ENCODE data around the gene CCDC61. TPM values are rescaled to one million over a fixed set of nuclear protein-coding genes. Genes with fewer than 3 reads are reported as not detected.

Gene CCDC61
- total RNA-seq, 3 donors from 2014 or later (not counting 1 experiment from before 2014, with no cell fraction given) = 10.6 to 16.9 (median 14.6) TPM

DNA sequence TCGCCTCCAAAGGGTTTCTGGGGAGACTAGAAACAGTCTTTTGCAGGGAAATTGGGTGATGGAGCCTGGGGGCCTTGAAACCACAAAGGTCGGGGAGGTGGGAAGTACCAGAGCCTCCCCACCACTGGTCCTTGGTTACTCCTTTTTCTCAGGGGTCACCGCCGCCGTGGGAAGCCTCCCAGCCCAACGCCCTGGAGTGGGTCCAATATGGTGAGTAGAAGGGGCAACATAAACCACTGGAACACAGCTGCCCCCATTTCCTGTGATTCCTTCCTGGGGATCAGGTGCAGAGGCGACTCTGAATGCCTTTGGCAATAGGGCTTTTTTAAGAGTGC lies 21.8 kb downstream of the CCDC61 start:
- Mint-ChIP-seq H3K27ac (no peak overlapping the region), H3K4me1 (peaks cover 12 to 24% of the 10 kb centered on the region in 2 donors), H3K4me3 (peak overlapping the region; percentile 96), H3K27me3 (ENCODE audit: low read depth in 2 of 2) (peaks cover 0 to 9% of the 10 kb centered on the region in 2 donors), H3K36me3 (no peaks in the 10 kb centered on the region), H3K9me3 (no peaks in the 10 kb centered on the region)
- no peak for DNase-seq
- H3K4me3 ChIP-seq (ENCODE audit: low read length) = no peak overlapping the region
- peaks cover 24% of the 10 kb centered on the region for H3K4me1 ChIP-seq (ENCODE audit: control insufficient read depth, insufficient read depth, low read length)
- peak in 1 of 3 donors; percentile 1 for ATAC-seq
- H3K27me3 ChIP-seq (ENCODE audit: control insufficient read depth, insufficient read depth, low read length) = peaks cover 5% of the 10 kb centered on the region
- TF ChIP-seq, protein P1, sequence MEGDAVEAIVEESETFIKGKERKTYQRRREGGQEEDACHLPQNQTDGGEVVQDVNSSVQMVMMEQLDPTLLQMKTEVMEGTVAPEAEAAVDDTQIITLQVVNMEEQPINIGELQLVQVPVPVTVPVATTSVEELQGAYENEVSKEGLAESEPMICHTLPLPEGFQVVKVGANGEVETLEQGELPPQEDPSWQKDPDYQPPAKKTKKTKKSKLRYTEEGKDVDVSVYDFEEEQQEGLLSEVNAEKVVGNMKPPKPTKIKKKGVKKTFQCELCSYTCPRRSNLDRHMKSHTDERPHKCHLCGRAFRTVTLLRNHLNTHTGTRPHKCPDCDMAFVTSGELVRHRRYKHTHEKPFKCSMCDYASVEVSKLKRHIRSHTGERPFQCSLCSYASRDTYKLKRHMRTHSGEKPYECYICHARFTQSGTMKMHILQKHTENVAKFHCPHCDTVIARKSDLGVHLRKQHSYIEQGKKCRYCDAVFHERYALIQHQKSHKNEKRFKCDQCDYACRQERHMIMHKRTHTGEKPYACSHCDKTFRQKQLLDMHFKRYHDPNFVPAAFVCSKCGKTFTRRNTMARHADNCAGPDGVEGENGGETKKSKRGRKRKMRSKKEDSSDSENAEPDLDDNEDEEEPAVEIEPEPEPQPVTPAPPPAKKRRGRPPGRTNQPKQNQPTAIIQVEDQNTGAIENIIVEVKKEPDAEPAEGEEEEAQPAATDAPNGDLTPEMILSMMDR (IDR thresholded peaks at IDR 0.05) = peak; percentile 51
- WGBS (ENCODE audit: insufficient coverage) = 47% methylated on average over 7 of the region's 7 CpGs
- intact Hi-C loops (cut with micrococcal nuclease) = loop anchor here (5.0 to 10.0 kb wide), 2 partner anchors 200 to 242 kb away; partner anchors contain the start of gene RSPH6A
- H3K9me3 ChIP-seq (ENCODE audit: control insufficient read depth, insufficient read depth, low read length) = no peaks in the 10 kb centered on the region
- no peaks in the 10 kb centered on the region for H3K36me3 ChIP-seq (ENCODE audit: control insufficient read depth, insufficient read depth, low read length)
- H3K27ac ChIP-seq (ENCODE audit: low read length) = no peak overlapping the region

DNA sequence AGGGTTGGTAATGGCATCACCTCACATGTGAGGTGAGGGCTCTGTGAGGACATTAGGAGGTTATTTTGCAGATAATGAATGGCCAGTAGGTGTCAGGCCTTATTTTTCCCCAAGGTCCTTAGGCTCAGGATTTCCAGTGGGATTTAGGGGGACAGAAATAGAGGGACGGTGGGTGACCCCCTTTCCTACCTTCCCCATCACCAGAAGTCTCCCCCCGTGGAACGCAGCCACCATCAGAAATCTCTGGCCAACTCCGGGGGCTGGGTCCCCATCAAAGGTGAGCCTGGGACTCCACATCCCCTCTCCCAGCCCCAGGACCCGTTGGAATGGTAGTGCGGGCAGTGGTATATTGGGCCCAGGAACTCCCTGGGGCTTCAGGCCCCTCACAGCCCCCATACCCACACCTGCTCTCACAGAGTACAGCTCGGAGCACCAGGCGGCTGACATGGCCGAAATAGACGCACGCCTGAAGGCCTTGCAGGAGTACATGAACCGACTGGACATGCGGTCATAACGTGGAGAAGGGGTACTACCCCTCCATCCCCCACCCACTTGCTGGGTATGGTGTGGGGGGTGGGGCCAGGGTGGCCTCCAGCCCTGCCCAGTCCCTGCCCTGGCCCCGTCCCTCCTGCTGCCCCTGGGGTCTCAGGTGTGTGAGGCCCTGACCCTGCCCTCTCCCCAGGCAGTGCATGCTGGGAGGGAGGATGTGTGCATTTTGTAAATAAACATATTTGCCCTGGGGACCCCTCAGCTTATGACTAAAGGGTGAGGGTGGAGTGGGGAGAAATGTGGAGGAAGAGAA lies 22.8 kb downstream of the CCDC61 start:
- H3K27me3 ChIP-seq (ENCODE audit: control insufficient read depth, insufficient read depth, low read length) = peaks cover 9% of the 10 kb centered on the region
- no peaks in the 10 kb centered on the region for H3K9me3 ChIP-seq (ENCODE audit: control insufficient read depth, insufficient read depth, low read length)
- Mint-ChIP-seq H3K27ac (no peak overlapping the region), H3K9me3 (no peaks in the 10 kb centered on the region), H3K27me3 (ENCODE audit: low read depth in 2 of 2) (peaks cover 0 to 9% of the 10 kb centered on the region in 2 donors), H3K4me3 (no peak overlapping the region), H3K36me3 (no peaks in the 10 kb centered on the region), H3K4me1 (peaks cover 12 to 24% of the 10 kb centered on the region in 2 donors)
- H3K36me3 ChIP-seq (ENCODE audit: control insufficient read depth, insufficient read depth, low read length) = no peaks in the 10 kb centered on the region
- WGBS (ENCODE audit: insufficient coverage) = 96% methylated on average over 12 of the region's 15 CpGs
- H3K4me3 ChIP-seq (ENCODE audit: low read length) = no peak overlapping the region
- ATAC-seq = no peak
- H3K27ac ChIP-seq (ENCODE audit: low read length) = no peak overlapping the region
- TF ChIP-seq, protein P1 (IDR thresholded peaks at IDR 0.05) = no peak
- peaks cover 24% of the 10 kb centered on the region for H3K4me1 ChIP-seq (ENCODE audit: control insufficient read depth, insufficient read depth, low read length)
- no peak for DNase-seq
- intact Hi-C loops (cut with micrococcal nuclease) = loop anchor here (5.0 to 10.0 kb wide), 2 partner anchors 201 to 243 kb away; partner anchors contain the start of gene RSPH6A

DNA sequence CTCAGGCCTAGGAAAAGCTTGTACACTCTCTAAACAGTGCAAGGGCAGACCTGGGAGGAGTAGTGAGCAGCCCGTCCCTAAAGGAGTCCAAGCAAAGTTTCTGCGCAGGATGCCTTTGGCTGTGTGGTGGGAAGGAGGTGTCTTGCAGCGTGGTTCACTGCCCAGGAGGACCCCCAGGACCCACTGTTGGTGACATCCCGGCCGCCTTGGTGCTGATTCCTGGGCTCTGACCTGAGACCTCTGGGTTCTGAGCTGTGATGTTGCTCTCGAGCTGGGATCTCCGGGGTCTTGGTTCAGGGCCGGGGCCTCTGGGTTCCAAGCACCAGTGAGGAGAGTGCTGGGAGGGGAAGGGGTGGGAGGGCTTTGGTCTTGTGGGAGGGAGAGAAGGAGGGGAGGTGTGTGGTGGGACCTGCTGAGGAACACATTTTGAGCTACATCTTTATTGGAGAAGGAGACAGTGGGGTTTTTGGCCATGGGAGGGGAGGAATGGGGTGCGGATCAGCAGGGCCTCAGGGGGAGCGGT lies 23.5 kb downstream of the CCDC61 start:
- Mint-ChIP-seq H3K27me3 (ENCODE audit: low read depth in 2 of 2) (peaks cover 0 to 9% of the 10 kb centered on the region in 2 donors), H3K27ac (no peak overlapping the region), H3K36me3 (no peaks in the 10 kb centered on the region), H3K4me3 (no peak overlapping the region), H3K9me3 (no peaks in the 10 kb centered on the region), H3K4me1 (peaks cover 12 to 24% of the 10 kb centered on the region in 2 donors)
- H3K4me3 ChIP-seq (ENCODE audit: low read length) = no peak overlapping the region
- H3K27ac ChIP-seq (ENCODE audit: low read length) = no peak overlapping the region
- ATAC-seq (no peak), DNase-seq (no peak)
- 96% methylated on average over 10 of the region's 10 CpGs for WGBS (ENCODE audit: insufficient coverage)
- H3K9me3 ChIP-seq (ENCODE audit: control insufficient read depth, insufficient read depth, low read length) = no peaks in the 10 kb centered on the region
- H3K27me3 ChIP-seq (ENCODE audit: control insufficient read depth, insufficient read depth, low read length) = peaks cover 13% of the 10 kb centered on the region
- TF ChIP-seq, protein P1 (IDR thresholded peaks at IDR 0.05) = no peak
- intact Hi-C loops (cut with micrococcal nuclease) = loop anchor here (5.0 to 10.0 kb wide), 2 partner anchors 201 to 244 kb away; partner anchors contain the start of gene RSPH6A
- H3K4me1 ChIP-seq (ENCODE audit: control insufficient read depth, insufficient read depth, low read length) = peaks cover 24% of the 10 kb centered on the region
- H3K36me3 ChIP-seq (ENCODE audit: control insufficient read depth, insufficient read depth, low read length) = no peaks in the 10 kb centered on the region

All from natural killer cell (primary cell).